ENCODE data around the gene ELK4.

DNA sequence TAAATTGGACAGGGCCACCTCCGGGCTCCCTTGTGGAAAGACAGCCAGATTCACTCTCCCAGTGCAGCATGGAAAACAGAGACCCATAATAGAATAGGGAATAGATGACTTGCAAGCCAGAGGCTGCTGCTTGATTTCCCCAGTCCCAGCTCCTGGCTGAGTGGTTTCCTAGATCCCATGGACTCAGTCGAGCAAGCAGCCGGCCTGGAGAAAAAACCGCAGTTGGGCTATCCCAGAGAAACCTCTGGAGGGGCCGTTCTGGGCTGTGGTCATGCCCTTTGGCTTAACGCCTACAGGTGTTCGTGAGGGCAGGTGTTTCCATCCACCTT lies 61.7 kb downstream of the ELK4 start:
- TF ChIP-seq, protein P1, sequence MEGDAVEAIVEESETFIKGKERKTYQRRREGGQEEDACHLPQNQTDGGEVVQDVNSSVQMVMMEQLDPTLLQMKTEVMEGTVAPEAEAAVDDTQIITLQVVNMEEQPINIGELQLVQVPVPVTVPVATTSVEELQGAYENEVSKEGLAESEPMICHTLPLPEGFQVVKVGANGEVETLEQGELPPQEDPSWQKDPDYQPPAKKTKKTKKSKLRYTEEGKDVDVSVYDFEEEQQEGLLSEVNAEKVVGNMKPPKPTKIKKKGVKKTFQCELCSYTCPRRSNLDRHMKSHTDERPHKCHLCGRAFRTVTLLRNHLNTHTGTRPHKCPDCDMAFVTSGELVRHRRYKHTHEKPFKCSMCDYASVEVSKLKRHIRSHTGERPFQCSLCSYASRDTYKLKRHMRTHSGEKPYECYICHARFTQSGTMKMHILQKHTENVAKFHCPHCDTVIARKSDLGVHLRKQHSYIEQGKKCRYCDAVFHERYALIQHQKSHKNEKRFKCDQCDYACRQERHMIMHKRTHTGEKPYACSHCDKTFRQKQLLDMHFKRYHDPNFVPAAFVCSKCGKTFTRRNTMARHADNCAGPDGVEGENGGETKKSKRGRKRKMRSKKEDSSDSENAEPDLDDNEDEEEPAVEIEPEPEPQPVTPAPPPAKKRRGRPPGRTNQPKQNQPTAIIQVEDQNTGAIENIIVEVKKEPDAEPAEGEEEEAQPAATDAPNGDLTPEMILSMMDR (IDR thresholded peaks at IDR 0.05), result no peak
- TF ChIP-seq EZH2 (IDR thresholded peaks at IDR 0.05), result no peak
